GM21367 (cell line): ENCODE data around the gene RTN4RL2.

Experiments
- ATAC-seq: cut with Tn5 transposase; IDR thresholded peaks from one replicate; pipeline ENCODE4 v1.9.1; 2021; ENCODE audit not compliant: unreplicated experiment

RTN4RL2 gene

DNA sequence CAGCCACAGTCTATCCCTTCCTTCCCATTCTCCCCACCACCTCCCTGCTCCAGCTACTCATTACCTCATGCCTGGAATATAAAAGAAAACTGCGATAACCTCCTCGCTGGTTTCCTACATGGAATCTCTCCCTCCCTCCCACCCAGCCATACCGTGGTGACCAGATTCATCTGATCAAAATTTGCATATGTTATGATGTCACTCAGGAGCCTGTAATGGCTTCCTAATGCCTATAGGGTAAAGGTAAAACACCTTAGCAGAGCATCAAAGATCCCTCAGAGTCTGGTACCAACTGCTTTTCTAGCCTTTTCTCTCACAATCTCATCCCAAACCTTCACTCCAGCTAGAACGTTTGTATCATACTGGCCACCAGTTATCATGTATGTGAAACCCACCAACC lies 19.6 kb downstream of the RTN4RL2 start:
- no peak for ATAC-seq

DNA sequence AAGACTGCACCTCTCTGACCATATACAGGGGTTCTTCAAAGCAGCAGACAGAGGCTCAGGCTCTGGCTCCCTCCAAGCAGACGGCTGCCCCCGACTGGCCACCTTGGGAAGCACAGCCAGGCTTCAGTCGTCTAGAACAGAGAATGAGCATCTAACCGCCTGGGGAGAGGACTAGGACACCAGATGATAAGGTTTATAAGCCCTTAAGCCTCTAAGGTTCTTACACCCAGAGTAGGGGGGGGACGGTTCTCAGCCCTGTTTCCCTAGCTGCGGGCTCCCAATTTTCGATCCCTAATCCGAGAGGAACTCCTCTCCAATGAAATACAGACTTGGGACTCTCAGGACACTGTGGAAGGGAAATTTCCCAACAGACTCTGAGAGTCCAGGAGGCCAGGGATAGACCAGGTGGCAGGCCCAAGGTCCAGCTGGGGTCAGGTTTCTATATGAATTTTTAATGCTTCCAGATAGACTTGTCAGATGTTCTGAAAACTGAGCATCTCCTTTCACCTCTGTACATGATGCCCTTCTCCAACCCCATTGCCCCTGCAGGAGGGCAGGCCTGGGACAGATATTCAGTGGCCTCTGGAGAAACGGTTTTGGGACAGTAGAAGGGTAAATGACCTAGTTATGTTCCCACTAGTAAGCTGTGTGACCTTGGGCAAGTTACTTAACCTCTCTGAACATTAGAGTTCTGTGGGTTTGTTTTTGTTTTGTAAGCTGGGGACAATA lies 20.2 kb downstream of the RTN4RL2 start:
- peak; percentile 44 for ATAC-seq

GRCh38 chr11:57481315-57481714 lies 21.0 kb downstream of the RTN4RL2 start:
- ATAC-seq, result no peak

GRCh38 chr11:57481915-57482781 lies 21.8 kb downstream of the RTN4RL2 start:
- ATAC-seq, result no peak

DNA sequence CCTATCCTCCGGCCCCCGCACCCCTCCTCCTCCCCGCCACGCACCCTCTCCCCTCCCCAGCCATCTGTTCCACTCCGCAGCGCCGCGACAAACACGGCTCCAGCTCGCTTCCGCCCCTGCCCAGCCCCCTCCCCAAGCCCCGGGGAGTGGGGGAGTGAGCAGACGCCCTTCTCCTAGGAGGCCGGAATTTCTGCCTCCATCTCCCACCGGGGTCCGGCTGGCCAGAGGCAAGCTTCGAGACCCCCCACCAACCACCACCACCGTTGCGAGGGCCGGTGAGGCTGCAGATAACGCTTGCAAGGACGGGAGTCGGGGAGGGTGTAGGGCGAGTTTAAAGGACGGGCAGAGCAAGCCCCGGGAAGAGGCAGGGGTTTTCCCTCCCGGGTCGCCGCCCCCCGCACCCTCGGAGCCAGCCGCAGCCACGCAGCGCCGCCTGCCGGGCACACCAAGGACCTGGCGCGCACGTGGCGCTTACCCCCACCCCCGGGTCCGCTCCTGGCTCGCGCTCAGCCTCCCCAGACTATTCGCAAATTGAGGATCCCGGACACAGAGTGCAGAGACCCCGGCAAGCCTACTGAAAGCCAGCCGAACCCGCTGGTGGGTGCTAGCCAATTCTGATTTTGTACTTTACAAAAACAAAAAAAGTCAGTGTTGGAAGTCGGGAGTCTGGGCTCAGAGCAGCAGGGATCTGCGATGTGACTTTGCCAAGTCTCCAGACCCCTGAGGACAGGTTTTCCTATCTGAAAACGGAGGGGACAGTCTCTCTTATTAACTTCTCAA lies 22.6 kb downstream of the RTN4RL2 start:
- no peak for ATAC-seq

DNA sequence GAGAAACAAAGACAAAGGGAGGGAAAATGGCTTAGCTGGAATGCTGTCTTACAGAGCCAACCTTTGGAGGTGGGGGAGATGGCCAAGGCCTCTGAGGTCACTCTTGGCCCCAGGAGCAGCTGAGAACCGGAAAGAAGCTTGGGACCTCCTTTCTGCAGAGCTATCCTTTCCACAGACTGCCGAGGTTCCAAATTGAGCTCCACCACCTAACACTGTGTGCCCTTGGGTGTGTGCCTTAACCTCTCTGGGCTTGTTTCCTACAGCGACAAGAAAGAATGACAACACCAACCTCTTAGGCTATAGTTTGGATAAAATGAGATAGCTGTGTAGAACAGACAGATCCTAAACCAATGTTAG lies 23.2 kb downstream of the RTN4RL2 start:
- ATAC-seq, result no peak

- ATAC-seq, result peak; percentile 44
These were observed 23.9 kb downstream of the RTN4RL2 start for GRCh38 chr11:57484141-57484710.

DNA sequence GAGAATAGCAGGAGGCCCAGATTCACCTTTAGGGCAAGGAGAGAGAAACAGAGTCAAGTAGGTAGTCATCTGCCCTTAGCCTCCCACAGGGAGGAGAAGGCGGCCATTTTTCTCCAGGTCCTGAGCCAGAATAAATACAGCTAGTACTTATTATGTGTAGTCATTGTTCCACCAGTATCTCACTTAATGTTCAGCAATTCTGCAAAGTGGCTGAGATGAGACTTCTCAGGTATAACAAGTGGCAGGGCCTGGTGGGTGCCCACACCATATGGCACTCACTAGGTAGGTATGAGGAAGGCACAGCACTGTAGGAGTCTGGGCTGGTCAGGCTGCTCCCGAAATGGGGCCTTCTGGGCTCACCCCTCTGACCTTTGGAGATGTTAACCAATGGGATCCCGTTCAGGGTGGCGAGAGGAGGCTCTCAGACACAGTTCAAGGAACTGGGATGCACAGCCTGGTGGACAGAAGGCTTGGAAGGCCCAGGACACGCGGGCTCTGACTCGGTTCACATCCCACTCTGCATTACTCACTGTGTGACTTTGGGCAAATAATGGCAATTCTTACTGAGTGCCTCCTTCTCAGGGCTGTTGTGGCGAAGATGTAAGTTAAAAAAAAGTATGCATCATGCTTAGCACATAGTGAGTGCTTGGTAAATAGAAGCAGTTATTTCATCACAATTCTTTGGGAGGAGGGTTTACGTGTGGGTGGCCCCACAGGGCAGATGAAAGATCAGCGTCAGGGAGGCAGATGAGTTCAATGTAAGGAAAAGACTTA lies 25.1 kb downstream of the RTN4RL2 start:
- ATAC-seq, result no peak

DNA sequence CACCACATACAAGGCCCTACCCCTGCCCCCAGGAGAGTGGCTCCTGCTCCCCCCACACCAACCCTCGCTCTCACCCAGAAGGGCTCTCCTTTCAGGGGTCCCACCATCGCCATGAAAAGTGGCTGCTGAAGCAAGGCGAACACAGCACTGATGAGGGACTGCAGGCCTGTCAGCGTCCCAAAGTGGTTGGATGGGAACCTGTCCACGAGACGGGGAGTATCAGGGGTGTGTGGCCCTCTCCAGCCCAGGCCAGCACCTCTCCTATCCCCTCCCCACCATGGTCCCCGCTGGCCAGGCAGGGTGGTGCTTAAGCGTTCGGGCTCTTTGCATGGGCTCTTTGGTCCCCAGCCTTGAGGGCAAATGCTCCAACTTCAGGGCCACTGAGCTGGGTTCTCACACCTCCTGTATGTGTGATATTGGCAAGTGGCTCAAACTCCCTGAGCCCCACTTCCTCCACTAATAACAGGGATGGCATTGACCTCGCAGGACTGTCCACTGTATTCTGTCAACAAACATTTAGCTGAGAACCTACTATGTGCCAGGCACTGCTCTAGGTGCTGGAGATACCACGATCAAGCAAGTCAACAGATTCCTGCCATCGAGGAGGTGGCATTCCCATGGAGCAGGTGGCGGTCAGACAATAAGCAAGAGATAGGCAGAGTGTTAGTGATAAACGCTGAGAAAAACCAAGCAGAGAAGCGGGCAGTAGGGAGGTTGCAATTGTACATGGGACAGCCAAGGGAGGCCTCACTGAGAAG lies 26.9 kb downstream of the RTN4RL2 start:
- ATAC-seq, result no peak

DNA sequence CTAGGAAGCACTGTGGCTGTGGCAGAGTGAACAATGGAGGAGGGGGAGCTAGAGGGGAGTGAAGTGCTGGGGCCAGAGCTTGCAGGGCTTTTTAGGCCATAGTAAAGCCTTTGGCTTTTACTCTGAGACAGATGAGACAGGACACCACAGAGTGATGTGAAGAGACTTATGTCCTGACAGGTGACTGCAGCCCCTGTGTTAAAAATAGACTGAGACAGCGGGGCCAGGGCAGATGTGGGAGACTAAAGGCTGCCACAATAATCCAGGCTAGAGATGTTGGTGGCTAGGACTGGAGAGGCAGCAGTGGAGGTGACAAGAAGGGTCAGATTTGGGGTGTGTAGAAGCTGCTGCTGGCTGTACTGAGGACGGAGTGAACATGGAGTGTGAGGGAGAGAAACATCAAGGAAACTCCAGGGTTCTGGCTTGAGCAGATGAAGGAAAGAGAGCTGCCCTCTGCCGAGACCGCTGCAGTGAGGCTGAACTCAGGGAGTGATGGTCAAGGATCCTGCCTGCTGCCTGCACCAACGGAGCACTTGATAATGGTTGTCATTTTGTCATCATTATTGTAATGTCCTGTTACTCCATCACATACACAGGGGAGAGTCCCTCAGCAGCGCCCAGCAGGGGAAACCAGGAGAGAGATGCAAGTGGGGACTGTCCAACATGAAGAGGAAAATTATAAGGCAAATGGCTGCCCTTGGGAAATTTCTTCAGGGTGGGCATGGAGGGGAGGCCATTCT lies 27.8 kb downstream of the RTN4RL2 start:
- no peak for ATAC-seq

DNA sequence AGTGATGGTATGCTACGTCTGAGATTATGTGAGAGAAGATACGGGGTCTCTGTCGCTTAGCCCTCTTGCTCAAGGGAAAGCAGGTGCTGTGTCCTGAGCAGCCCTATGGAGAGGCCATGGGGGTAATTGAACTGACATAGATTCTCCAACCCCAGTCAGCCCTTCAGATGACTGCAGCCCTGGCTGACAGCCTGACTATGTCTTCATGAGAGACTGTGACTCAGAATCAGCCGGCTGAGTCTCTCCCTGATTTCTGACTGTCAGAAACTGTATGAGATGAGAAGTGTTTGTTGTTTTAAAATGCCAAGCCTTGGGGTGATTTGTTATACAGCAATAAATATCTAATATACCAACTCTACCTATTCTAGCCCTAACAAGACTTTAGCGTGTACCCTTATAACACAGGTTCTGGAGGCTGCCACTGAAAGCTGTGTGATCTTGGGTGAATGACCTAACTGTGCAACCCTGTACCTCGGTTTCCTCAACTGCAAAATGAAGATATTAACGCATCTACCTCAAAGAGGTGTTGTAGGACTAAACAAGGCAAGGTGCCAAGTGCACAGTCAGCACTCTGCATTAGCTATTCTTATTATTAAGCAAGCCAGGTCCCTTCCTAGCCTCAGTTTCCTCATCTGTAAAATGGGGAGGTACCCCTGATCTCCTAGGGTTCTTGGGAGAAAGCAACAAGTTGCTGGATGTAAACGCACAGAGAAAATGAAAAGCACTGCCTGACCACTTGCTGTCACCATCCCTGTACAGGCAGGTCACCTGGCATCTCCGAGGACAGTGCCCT lies 30.3 kb downstream of the RTN4RL2 start:
- ATAC-seq, result no peak

- ATAC-seq, result no peak
These were observed 31.2 kb downstream of the RTN4RL2 start for GRCh38 chr11:57491371-57492061.

DNA sequence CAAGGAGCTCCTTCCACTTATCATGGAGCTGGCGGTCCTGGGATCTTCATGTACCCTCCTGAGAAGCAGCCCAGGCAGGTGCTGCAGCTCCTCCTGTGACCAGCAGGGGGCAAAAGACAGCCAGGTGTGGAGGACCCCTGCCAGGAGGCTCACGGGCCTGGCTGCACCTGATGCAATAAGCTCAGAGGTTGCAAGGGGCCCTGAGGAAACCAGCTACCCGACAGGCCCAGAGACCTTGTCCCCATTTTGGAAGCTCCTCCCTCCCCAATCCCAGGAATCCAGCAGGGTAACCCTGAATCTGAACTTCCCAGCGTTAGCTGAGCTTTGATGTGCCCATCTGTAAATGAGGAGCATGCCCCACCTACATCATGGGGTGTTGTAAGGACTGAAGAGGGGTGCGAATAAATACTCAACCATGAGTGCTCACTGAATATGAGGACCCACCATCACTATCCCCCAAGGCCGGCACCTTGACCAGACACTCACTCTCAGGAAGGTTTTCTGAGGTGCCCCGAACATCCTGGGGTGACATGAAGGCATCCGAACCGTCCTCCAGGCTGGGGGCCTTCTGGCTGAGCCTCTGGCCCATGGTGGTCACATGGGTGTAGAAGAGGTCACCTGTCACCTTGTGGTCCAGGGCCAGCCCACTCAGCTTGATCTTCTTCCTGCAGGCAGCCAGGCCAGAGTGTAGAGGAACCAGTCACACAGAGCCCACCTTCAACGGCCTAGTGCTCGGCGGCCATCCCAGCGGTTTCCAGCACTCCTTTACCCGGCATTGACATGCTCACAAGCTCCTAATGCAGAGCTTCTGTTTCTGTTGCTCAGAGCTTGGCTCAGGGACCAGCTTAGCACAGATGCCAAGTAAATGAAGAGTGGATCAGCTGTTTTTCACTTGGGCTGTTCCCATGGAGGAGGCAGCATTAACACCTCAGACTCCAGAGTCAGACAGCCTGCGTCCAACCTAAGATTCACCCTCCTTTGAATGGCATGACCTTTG lies 33.5 kb downstream of the RTN4RL2 start:
- peak; percentile 85 for ATAC-seq

GRCh38 chr11:57496109-57496820 lies 35.9 kb downstream of the RTN4RL2 start:
- ATAC-seq, result no peak

DNA sequence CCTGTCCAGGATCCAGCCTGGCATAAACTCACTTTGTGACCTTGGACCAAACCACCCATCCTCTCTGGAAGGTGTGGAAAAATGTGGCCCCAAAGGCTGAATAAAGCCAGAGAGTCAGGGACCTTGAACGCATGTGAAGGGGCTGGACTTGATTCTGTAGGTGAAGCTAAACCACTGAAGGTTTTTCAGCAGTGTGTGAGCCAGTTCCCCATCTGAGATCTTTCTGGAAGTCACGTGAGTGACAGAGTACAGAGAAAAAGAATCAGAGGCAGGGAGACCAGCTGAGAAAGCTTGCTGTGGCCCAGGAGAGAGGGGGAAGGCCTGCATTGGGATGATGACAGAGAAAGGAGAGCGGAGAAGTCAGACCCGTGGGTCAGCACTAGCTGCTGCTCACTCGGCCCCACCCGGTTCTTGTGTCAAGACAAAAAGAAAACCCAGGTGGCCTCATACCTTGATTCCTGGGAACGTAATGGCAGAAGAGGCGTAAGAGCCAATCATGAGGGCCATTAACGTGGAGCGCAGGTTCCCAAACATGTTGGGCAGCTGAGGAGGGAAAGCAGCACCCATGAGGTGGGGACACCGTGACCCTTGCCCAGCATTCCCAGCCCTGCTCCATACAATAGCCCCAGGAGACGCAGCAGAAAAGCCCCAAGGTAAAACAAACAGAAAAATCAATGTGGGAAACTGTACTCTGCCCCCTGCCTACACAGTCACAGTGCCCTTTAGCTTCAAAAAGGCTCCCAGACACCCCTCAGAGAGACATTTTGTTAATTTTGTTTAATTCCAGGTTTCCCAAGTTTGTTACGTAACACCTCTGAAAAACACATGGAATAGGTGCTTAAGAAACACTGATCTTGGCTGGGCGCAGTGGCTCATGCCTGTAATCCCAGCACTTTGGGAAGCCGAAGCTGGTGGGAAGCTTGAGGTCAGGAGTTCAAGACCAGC lies 37.2 kb downstream of the RTN4RL2 start:
- ATAC-seq, result no peak
